MM.1S (cell line): ENCODE measurements around the gene TBC1D5.
"Not testable (repeated sequence)": the region's sequence is repeated elsewhere in the genome, so short reads cannot be mapped to it uniquely, and the experiment has no call there.

ENCODE experiments used
- DNase-seq: peaks from one replicate; pipeline ENCODE4 v3.0.0-alpha.2; 2015
- H2AFZ ChIP-seq: fragments of 300-600 bp; sonication (generic); 2 replicates; pipeline ENCODE4 v1.6.0; 2016; ENCODE audit warnings: antibody characterized with exemption, low read length
- H3F3A ChIP-seq: fragments of 300-600 bp; sonication (generic); 2 replicates; pipeline ENCODE4 v1.6.1; 2016; ENCODE audit warnings: mild to moderate bottlenecking, antibody characterized with exemption, low read length, moderate library complexity, mixed read lengths; ENCODE audit not compliant: insufficient read depth
- H3K27ac ChIP-seq: fragments of 300-600 bp; sonication (generic); 2 replicates; pipeline ENCODE4 v1.5.1; 2016; ENCODE audit warnings: mild to moderate bottlenecking, low read length
- H3K27me3 ChIP-seq: fragments of 300-600 bp; sonication (generic); replicated peaks from 2 replicates; pipeline ENCODE4 v1.6.0; 2016; ENCODE audit warnings: low read length; ENCODE audit not compliant: insufficient read depth
- H3K36me3 ChIP-seq: fragments of 300-600 bp; sonication (generic); replicated peaks from 2 replicates; pipeline ENCODE4 v1.6.1; 2016; ENCODE audit warnings: mild to moderate bottlenecking, low read length, mixed read lengths; ENCODE audit not compliant: insufficient read depth
- H3K4me1 ChIP-seq: fragments of 300-600 bp; sonication (generic); 2 replicates; pipeline ENCODE4 v1.6.1; 2016; ENCODE audit warnings: low read length, mixed read lengths
- H3K4me2 ChIP-seq: fragments of 300-600 bp; sonication (generic); 2 replicates; pipeline ENCODE4 v1.6.0; 2016; ENCODE audit warnings: low read depth, low read length
- H3K4me3 ChIP-seq: fragments of 300-600 bp; sonication (generic); 2 replicates; pipeline ENCODE4 v1.5.1; 2016; ENCODE audit warnings: low read length, mixed read lengths
- H3K79me2 ChIP-seq: fragments of 300-600 bp; sonication (generic); 2 replicates; pipeline ENCODE4 v1.6.1; 2016; ENCODE audit warnings: mixed run types, low read length, mixed read lengths
- H3K9ac ChIP-seq: fragments of 300-600 bp; sonication (generic); 2 replicates; pipeline ENCODE4 v1.6.1; 2016; ENCODE audit warnings: low read length, mixed read lengths
- H3K9me2 ChIP-seq: fragments of 300-600 bp; sonication (generic); replicated peaks from 2 replicates; pipeline ENCODE4 v1.6.1; 2016; ENCODE audit warnings: mild to moderate bottlenecking, low read length, mixed read lengths; ENCODE audit not compliant: insufficient read depth
- H3K9me3 ChIP-seq: fragments of 300-600 bp; sonication (generic); replicated peaks from 2 replicates; pipeline ENCODE4 v1.6.1; 2016; ENCODE audit warnings: mild to moderate bottlenecking, low read length, mixed read lengths; ENCODE audit not compliant: insufficient read depth
- H4K20me1 ChIP-seq: fragments of 300-600 bp; sonication (generic); 2 replicates; pipeline ENCODE4 v1.6.1; 2016; ENCODE audit warnings: mild to moderate bottlenecking, low read length, moderate library complexity, mixed read lengths; ENCODE audit not compliant: insufficient read depth
- CTCF ChIP-seq: fragments of 300-600 bp; sonication (generic); IDR thresholded peaks from 2 replicates; pipeline ENCODE4 v1.5.1; 2016; ENCODE audit warnings: antibody characterized with exemption, low read length, mixed read lengths
- EZH2 ChIP-seq: fragments of 300-600 bp; sonication (generic); optimal IDR thresholded peaks from 2 replicates; pipeline ENCODE3; 2017; ENCODE audit warnings: low read depth, mild to moderate bottlenecking, antibody characterized with exemption, low read length, mixed read lengths
- EZH2phosphoT487 ChIP-seq: fragments of 300-600 bp; sonication (generic); IDR thresholded peaks from 2 replicates; pipeline ENCODE4 v1.6.1; 2018; ENCODE audit warnings: antibody characterized with exemption, low read length

Gene TBC1D5

GRCh38 chr3:17623464-17623863, 119.0 kb downstream of the TBC1D5 start:
- Histone ChIP-seq H4K20me1 (no peaks in the 10 kb centered on the region), H3K27ac (no peak overlapping the region), H3K4me2 (no peak overlapping the region), H3F3A (no peaks in the 10 kb centered on the region), H3K9me2 (no peaks in the 10 kb centered on the region), H3K9ac (no peak overlapping the region), H3K4me1 (no peaks in the 10 kb centered on the region), H2AFZ (no peak overlapping the region), H3K36me3 (no peaks in the 10 kb centered on the region), H3K79me2 (no peaks in the 10 kb centered on the region), H3K4me3 (no peak overlapping the region), H3K27me3 (no peaks in the 10 kb centered on the region), H3K9me3 (no peaks in the 10 kb centered on the region)
- no peak for DNase-seq
- TF ChIP-seq CTCF, result no peak
- no peak for TF ChIP-seq EZH2phosphoT487
- no peak for TF ChIP-seq EZH2

GRCh38 chr3:17619968-17620367, 122.5 kb downstream of the TBC1D5 start:
- no peak overlapping the region for H2AFZ ChIP-seq
- no peaks in the 10 kb centered on the region for H3K36me3 ChIP-seq
- no peaks in the 10 kb centered on the region for H3K79me2 ChIP-seq
- no peaks in the 10 kb centered on the region for H3K9me3 ChIP-seq
- H3K27ac ChIP-seq, result no peak overlapping the region
- H4K20me1 ChIP-seq, result no peaks in the 10 kb centered on the region
- H3K9me2 ChIP-seq, result no peaks in the 10 kb centered on the region
- H3K9ac ChIP-seq, result no peak overlapping the region
- H3K27me3 ChIP-seq, result no peaks in the 10 kb centered on the region
- DNase-seq, result no peak
- no peaks in the 10 kb centered on the region for H3F3A ChIP-seq
- no peaks in the 10 kb centered on the region for H3K4me1 ChIP-seq
- H3K4me2 ChIP-seq, result no peak overlapping the region
- H3K4me3 ChIP-seq, result no peak overlapping the region
- TF ChIP-seq CTCF (no peak), EZH2phosphoT487 (no peak), EZH2 (no peak)

GRCh38 chr3:17613017-17613416, 129.4 kb downstream of the TBC1D5 start:
- H4K20me1 ChIP-seq, H3K9me3 ChIP-seq, H3F3A ChIP-seq, H3K27ac ChIP-seq, H3K9me2 ChIP-seq, H3K4me3 ChIP-seq, DNase-seq, H2AFZ ChIP-seq, H3K4me1 ChIP-seq, H3K79me2 ChIP-seq, H3K27me3 ChIP-seq, H3K9ac ChIP-seq, H3K36me3 ChIP-seq, H3K4me2 ChIP-seq: not testable (repeated sequence)

GRCh38 chr3:17607905-17608304, 134.5 kb downstream of the TBC1D5 start:
- H4K20me1 ChIP-seq, result no peaks in the 10 kb centered on the region
- H3K4me1 ChIP-seq, result no peaks in the 10 kb centered on the region
- DNase-seq, result no peak
- no peak overlapping the region for H3K9ac ChIP-seq
- H3K9me3 ChIP-seq, result no peaks in the 10 kb centered on the region
- H3K27ac ChIP-seq, result no peak overlapping the region
- no peaks in the 10 kb centered on the region for H3K36me3 ChIP-seq
- H3F3A ChIP-seq, result no peaks in the 10 kb centered on the region
- H3K9me2 ChIP-seq, result no peaks in the 10 kb centered on the region
- no peak overlapping the region for H3K4me2 ChIP-seq
- no peak overlapping the region for H2AFZ ChIP-seq
- TF ChIP-seq CTCF, result no peak
- TF ChIP-seq EZH2phosphoT487, result no peak
- TF ChIP-seq EZH2, result no peak
- H3K4me3 ChIP-seq, result no peak overlapping the region
- no peaks in the 10 kb centered on the region for H3K27me3 ChIP-seq
- no peaks in the 10 kb centered on the region for H3K79me2 ChIP-seq
